Osteoblast (primary cell): ENCODE data around the gene MB21D2. TPM values are rescaled to one million over a fixed set of nuclear protein-coding genes. Genes with fewer than 3 reads are reported as not detected.

Experiments
- DNase-seq: peaks from one replicate; pipeline ENCODE4 v3.0.0; 2011; ENCODE audit warnings: low spot score, mixed read lengths; ENCODE audit not compliant: insufficient read length; ENCODE audit errors: missing footprints
- H2AFZ ChIP-seq: 2 replicates; pipeline ENCODE4 v1.6.0; 2011; ENCODE audit warnings: mild to moderate bottlenecking, low read length
- H3K27ac ChIP-seq: 2 replicates; pipeline ENCODE4 v1.5.1; 2011; ENCODE audit warnings: mild to moderate bottlenecking, low read depth, low read length, moderate library complexity
- H3K27me3 ChIP-seq: 2 replicates; pipeline ENCODE4 v1.6.0; 2012; ENCODE audit warnings: mild to moderate bottlenecking, control low read depth, inconsistent platforms, low read length, moderate library complexity; ENCODE audit not compliant: insufficient read depth
- H3K36me3 ChIP-seq: 2 replicates; pipeline ENCODE4 v1.5.1; 2011; ENCODE audit warnings: mild to moderate bottlenecking, low read length, control low read depth, moderate library complexity; ENCODE audit not compliant: insufficient read depth
- H3K4me1 ChIP-seq: 2 replicates; pipeline ENCODE4 v1.5.1; 2011; ENCODE audit warnings: mild to moderate bottlenecking, low read length, control low read depth, moderate library complexity; ENCODE audit not compliant: insufficient read depth
- H3K4me2 ChIP-seq: 2 replicates; pipeline ENCODE4 v1.6.0; 2011; ENCODE audit warnings: mild to moderate bottlenecking, low read length; ENCODE audit not compliant: insufficient read depth
- H3K4me3 ChIP-seq: fragments of 200-600 bp; sonication (generic); 3 replicates; pipeline ENCODE4 v1.5.1; 2012; ENCODE audit warnings: mild to moderate bottlenecking, low read length, inconsistent platforms; ENCODE audit not compliant: insufficient read depth
- H3K79me2 ChIP-seq: 2 replicates; pipeline ENCODE4 v1.6.0; 2012; ENCODE audit warnings: mild to moderate bottlenecking, low read length, control low read depth, inconsistent platforms; ENCODE audit not compliant: insufficient read depth
- H3K9me3 ChIP-seq: 2 replicates; pipeline ENCODE4 v1.5.1; 2011; ENCODE audit warnings: low read depth, low read length, control low read depth
- H4K20me1 ChIP-seq: 2 replicates; pipeline ENCODE4 v1.6.0; 2012; ENCODE audit warnings: mild to moderate bottlenecking, low read length, control low read depth; ENCODE audit not compliant: insufficient read depth
- total RNA-seq: library from RNA; depleted of rRNA; stranded (reverse); fragments of >200 nt; gene quantifications from 2 replicates; pipeline ENCODE4 v1.2.3, GENCODE V29; 2012
- TF ChIP-seq, protein P1 (sequence below): IDR thresholded peaks from 2 replicates; pipeline ENCODE4 v1.5.1; 2011; ENCODE audit warnings: mild to moderate bottlenecking, low read depth, low read length, moderate library complexity; ENCODE audit errors: extremely low read depth

The MB21D2 gene
- total RNA-seq, 1 donor, result 6.5 TPM

DNA sequence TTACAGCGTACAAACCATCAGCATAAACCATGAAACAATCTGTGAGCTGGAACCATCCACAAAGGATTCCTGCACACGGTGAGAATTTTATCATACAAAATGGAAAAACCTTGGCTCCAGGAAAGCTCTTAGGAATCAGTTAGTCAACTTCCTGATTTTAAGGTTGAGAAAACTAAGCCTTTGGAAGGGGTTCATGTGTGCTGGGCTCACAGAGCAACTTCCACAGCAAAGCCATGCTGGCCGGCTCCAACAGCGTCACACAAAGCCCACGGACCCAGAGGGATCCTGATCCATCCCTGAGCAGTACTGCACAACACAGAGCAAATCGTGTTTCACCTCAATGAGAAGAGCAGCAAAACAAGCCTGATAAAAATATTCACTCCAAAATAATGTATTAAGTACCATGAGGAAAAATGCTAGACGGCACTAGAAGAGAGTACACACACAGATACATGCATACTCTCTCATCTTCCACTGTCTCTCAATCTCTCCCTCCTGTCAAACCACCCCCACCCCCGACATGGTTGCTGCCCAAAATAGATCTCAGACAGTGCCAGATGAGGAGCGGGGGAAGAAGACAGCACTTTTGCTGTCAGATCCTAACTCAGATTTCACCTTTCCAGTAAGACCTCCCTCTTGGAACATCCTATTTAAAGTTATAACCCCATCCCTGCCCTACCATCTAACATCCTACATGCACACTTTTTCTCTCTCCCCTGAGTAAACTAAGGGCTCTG is 58.6 kb downstream of the MB21D2 start:
- Histone ChIP-seq H3K4me1 (no peaks in the 10 kb centered on the region), H3K27ac (no peak overlapping the region), H4K20me1 (peaks cover 15% of the 10 kb centered on the region), H2AFZ (no peak overlapping the region), H3K79me2 (peaks cover 9% of the 10 kb centered on the region), H3K9me3 (no peaks in the 10 kb centered on the region), H3K36me3 (no peaks in the 10 kb centered on the region), H3K4me2 (no peak overlapping the region), H3K27me3 (no peaks in the 10 kb centered on the region), H3K4me3 (no peak overlapping the region)
- TF ChIP-seq, protein P1, sequence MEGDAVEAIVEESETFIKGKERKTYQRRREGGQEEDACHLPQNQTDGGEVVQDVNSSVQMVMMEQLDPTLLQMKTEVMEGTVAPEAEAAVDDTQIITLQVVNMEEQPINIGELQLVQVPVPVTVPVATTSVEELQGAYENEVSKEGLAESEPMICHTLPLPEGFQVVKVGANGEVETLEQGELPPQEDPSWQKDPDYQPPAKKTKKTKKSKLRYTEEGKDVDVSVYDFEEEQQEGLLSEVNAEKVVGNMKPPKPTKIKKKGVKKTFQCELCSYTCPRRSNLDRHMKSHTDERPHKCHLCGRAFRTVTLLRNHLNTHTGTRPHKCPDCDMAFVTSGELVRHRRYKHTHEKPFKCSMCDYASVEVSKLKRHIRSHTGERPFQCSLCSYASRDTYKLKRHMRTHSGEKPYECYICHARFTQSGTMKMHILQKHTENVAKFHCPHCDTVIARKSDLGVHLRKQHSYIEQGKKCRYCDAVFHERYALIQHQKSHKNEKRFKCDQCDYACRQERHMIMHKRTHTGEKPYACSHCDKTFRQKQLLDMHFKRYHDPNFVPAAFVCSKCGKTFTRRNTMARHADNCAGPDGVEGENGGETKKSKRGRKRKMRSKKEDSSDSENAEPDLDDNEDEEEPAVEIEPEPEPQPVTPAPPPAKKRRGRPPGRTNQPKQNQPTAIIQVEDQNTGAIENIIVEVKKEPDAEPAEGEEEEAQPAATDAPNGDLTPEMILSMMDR, result no peak
- no peak for DNase-seq

DNA sequence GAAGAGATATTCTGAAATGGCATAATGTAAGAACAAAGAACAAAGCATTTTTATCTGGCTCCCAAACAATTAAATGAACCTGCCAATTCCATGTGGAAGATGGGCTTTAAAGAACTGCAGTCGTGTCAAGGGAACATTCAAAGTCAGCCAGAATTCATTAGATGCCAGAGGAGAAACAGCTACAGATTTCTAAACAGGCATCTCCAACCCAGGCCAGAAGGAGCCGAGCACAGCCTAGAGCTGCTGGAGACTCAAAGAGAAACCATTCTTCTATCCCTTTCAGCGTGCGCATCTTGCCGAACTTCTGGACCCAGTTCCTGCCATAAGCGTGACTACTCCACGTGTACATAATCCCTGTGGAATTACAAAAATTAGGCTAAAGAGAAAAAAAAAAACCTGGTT is 60.4 kb downstream of the MB21D2 start:
- no peak for DNase-seq
- H3K36me3 ChIP-seq, result no peaks in the 10 kb centered on the region
- H3K4me3 ChIP-seq, result no peak overlapping the region
- peaks cover 7% of the 10 kb centered on the region for H3K79me2 ChIP-seq
- TF ChIP-seq, protein P1, result no peak
- H3K27ac ChIP-seq, result no peak overlapping the region
- H3K4me1 ChIP-seq, result peaks cover 2% of the 10 kb centered on the region
- H2AFZ ChIP-seq, result no peak overlapping the region
- H3K27me3 ChIP-seq, result no peaks in the 10 kb centered on the region
- no peak overlapping the region for H3K4me2 ChIP-seq
- no peaks in the 10 kb centered on the region for H3K9me3 ChIP-seq
- peaks cover 11% of the 10 kb centered on the region for H4K20me1 ChIP-seq

DNA sequence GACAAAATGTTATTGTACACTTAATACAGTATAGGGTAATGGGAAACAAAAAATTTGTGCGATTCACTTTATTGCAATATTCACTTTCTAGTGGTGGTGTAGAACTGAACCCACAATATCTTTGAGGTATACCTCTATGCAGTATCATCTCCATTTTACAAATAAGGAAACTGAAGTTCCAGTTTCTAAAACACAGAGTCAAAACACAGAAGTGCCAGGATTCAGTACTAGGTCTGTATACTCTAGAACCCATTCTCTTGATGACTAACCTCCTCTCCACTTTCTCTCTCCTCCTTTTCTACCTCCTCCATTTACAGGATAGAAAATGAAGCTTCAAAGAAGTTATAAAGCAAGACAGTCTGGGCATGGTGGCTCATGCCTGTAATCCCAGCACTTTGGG is 62.2 kb downstream of the MB21D2 start:
- no peak overlapping the region for H3K27ac ChIP-seq
- no peak overlapping the region for H2AFZ ChIP-seq
- H3K4me2 ChIP-seq, result no peak overlapping the region
- TF ChIP-seq, protein P1, result no peak
- no peak overlapping the region for H3K4me3 ChIP-seq
- H3K9me3 ChIP-seq, result no peaks in the 10 kb centered on the region
- DNase-seq, result no peak
- no peaks in the 10 kb centered on the region for H3K36me3 ChIP-seq
- H4K20me1 ChIP-seq, result peaks cover 21% of the 10 kb centered on the region
- peaks cover 20% of the 10 kb centered on the region for H3K4me1 ChIP-seq
- H3K27me3 ChIP-seq, result no peaks in the 10 kb centered on the region
- peaks cover 5% of the 10 kb centered on the region for H3K79me2 ChIP-seq

GRCh38 chr3:192851821-192852372 is 65.8 kb downstream of the MB21D2 start:
- peak overlapping the region; percentile 54 for H3K4me2 ChIP-seq
- no peaks in the 10 kb centered on the region for H3K36me3 ChIP-seq
- no peaks in the 10 kb centered on the region for H3K27me3 ChIP-seq
- peaks cover 11% of the 10 kb centered on the region for H3K79me2 ChIP-seq
- H3K27ac ChIP-seq, result no peak overlapping the region
- no peak overlapping the region for H3K4me3 ChIP-seq
- peaks cover 41% of the 10 kb centered on the region for H3K4me1 ChIP-seq
- no peak overlapping the region for H2AFZ ChIP-seq
- H3K9me3 ChIP-seq, result no peaks in the 10 kb centered on the region
- peaks cover 17% of the 10 kb centered on the region for H4K20me1 ChIP-seq
- TF ChIP-seq, protein P1, result no peak
- no peak for DNase-seq
